HepG2 (cell line): Measurements from ENCODE around the gene TCN1.

ENCODE experiments used
- EZH2 ChIP-seq: conservative IDR thresholded peaks from 2 replicates; pipeline ENCODE4 v1.6.1; 2012; ENCODE audit warnings: mild to moderate bottlenecking, low read depth, low read length, moderate library complexity
- HNRNPL ChIP-seq: fragments of 200-400 bp; formaldehyde crosslinking; IDR thresholded peaks from 2 replicates; pipeline ENCODE4 v1.6.1; 2017; ENCODE audit warnings: mild to moderate bottlenecking, low read depth, low read length
- KAT7 ChIP-seq: IDR thresholded peaks from 2 replicates; pipeline ENCODE4 v1.6.1; 2018; ENCODE audit warnings: borderline replicate concordance, missing compliant biosample characterization
- POLR2AphosphoS5 ChIP-seq: IDR thresholded peaks from 2 replicates; pipeline ENCODE4 v1.6.1; 2012; ENCODE audit warnings: low read depth, low read length
- SP2 ChIP-seq: sonication (generic); formaldehyde crosslinking; IDR thresholded peaks from 2 replicates; pipeline ENCODE4 v1.5.1; 2020; ENCODE audit warnings: mild to moderate bottlenecking, missing genetic modification reagents
- TCF12 ChIP-seq, 2 experiments: fragments of 450-650 bp in 1 of 2; sonication (generic) in 1 of 2; formaldehyde crosslinking in 1 of 2; IDR thresholded peaks; 2 replicates each; pipeline versions ENCODE4 v1.6.1 to v1.8.0; 2017 to 2022; ENCODE audit warnings: antibody characterized with exemption in 1 of 2, mild to moderate bottlenecking in 1 of 2, missing genetic modification reagents in 1 of 2, moderate library complexity in 1 of 2
- TF ChIP-seq, protein P1 (sequence below): sonication (generic); formaldehyde crosslinking; IDR thresholded peaks from 2 replicates; pipeline ENCODE4 v1.8.1; 2022; ENCODE audit warnings: low read depth, mild to moderate bottlenecking, missing genetic modification reagents
- TF ChIP-seq, protein P2 (sequence below): sonication (generic); formaldehyde crosslinking; IDR thresholded peaks from 2 replicates; pipeline ENCODE4 v1.5.1; 2020; ENCODE audit warnings: mild to moderate bottlenecking, missing genetic modification reagents, moderate library complexity

DNA sequence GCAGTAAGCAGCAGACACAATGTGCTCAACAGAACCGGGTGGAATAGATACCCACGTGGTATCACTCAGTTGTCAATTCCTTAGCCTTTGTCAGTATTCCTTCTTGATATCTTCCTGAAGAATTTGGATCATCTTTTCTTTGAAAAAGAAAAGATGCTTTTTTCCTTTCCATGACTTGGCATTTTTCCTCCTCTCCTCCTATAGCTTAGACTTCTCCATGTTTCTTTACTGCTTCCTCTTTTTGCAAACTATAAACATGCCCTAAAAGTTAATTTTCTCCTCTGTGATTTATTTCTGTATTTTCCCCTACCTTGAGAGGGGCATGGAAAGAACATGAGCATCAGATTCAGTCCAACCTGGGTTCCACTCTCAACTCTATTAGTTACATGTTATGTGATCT, 32.7 kb downstream of the TCN1 start:
- TF ChIP-seq HNRNPL (no peak), POLR2AphosphoS5 (no peak), KAT7 (CRISPR knock-in tag) (no peak), EZH2 (no peak), TCF12 (IDR thresholded peaks at IDR 0.05) (no peak), TCF12 (CRISPR knock-in tag; IDR thresholded peaks at IDR 0.05) (no peak), SP2 (no peak)
- TF ChIP-seq, protein P1, sequence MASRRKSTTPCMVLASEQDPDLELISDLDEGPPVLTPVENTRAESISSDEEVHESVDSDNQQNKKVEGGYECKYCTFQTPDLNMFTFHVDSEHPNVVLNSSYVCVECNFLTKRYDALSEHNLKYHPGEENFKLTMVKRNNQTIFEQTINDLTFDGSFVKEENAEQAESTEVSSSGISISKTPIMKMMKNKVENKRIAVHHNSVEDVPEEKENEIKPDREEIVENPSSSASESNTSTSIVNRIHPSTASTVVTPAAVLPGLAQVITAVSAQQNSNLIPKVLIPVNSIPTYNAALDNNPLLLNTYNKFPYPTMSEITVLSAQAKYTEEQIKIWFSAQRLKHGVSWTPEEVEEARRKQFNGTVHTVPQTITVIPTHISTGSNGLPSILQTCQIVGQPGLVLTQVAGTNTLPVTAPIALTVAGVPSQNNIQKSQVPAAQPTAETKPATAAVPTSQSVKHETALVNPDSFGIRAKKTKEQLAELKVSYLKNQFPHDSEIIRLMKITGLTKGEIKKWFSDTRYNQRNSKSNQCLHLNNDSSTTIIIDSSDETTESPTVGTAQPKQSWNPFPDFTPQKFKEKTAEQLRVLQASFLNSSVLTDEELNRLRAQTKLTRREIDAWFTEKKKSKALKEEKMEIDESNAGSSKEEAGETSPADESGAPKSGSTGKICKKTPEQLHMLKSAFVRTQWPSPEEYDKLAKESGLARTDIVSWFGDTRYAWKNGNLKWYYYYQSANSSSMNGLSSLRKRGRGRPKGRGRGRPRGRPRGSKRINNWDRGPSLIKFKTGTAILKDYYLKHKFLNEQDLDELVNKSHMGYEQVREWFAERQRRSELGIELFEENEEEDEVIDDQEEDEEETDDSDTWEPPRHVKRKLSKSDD = no peak
- TF ChIP-seq, protein P2, sequence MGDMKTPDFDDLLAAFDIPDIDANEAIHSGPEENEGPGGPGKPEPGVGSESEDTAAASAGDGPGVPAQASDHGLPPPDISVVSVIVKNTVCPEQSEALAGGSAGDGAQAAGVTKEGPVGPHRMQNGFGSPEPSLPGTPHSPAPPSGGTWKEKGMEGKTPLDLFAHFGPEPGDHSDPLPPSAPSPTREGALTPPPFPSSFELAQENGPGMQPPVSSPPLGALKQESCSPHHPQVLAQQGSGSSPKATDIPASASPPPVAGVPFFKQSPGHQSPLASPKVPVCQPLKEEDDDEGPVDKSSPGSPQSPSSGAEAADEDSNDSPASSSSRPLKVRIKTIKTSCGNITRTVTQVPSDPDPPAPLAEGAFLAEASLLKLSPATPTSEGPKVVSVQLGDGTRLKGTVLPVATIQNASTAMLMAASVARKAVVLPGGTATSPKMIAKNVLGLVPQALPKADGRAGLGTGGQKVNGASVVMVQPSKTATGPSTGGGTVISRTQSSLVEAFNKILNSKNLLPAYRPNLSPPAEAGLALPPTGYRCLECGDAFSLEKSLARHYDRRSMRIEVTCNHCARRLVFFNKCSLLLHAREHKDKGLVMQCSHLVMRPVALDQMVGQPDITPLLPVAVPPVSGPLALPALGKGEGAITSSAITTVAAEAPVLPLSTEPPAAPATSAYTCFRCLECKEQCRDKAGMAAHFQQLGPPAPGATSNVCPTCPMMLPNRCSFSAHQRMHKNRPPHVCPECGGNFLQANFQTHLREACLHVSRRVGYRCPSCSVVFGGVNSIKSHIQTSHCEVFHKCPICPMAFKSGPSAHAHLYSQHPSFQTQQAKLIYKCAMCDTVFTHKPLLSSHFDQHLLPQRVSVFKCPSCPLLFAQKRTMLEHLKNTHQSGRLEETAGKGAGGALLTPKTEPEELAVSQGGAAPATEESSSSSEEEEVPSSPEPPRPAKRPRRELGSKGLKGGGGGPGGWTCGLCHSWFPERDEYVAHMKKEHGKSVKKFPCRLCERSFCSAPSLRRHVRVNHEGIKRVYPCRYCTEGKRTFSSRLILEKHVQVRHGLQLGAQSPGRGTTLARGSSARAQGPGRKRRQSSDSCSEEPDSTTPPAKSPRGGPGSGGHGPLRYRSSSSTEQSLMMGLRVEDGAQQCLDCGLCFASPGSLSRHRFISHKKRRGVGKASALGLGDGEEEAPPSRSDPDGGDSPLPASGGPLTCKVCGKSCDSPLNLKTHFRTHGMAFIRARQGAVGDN = no peak
